ENCODE measurements around the gene CMYA5.

Gene CMYA5

DNA sequence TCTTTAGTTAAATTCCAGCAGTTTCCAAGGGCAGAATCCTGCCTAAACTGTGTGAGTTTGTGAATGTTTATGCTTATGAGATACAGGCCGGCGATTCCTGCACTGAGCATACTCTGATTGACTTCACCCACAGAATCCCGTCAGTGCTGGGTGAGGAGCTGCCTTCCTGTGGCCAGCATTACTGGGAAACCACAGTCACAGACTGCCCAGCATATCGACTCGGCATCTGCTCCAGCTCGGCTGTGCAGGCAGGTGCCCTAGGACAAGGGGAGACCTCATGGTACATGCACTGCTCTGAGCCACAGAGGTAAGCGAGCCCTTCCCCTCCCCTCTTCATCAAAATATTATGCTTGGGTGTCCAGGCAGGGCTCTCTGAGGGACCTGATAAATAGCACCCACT, 103.7 kb downstream of the CMYA5 start:
- in situ Hi-C loops (cut with MboI; ENCODE audit: low sequenced_read_pairs) = no loop called here

DNA sequence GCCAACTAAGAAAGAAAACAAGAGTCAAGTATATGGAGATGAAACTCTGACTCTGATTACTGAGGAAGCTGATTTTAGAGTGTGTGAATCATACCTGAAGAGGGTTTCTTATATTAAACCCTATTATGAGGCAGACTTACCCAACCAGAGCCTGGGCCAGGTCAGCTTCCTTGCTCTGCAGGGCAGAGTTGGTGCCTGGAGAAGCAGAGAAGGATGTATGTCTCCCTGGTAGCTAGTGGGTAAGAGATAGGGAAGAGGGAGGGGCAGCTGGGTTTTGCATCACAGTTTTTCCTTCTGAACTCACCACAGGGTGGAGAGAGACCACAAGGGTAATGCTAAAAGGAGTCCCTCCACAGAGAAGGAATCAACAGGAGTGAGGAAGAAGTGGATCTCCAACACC, 104.1 kb downstream of the CMYA5 start:
- in situ Hi-C loops (cut with MboI; ENCODE audit: low sequenced_read_pairs) = no loop called here

DNA sequence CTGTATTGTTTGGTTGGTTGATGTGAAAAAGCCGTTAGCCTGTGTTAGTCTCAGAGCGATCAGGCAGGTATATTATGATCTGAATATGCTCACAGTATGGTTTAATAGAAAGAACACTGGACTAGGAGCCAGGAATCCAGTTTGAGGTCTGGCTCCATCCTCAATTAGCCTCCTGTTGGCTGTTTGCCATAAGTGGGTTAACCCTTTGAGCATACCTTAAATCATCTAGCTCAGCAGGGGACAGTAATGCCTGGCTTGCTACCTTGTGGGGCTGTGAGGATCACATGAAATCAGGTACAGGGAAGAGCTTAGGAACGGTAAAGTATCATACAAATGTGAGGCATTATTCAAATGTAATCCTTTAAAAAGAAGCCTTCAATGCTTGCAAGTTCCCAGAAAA, 104.7 kb downstream of the CMYA5 start:
- in situ Hi-C loops (cut with MboI; ENCODE audit: low sequenced_read_pairs) = no loop called here

DNA sequence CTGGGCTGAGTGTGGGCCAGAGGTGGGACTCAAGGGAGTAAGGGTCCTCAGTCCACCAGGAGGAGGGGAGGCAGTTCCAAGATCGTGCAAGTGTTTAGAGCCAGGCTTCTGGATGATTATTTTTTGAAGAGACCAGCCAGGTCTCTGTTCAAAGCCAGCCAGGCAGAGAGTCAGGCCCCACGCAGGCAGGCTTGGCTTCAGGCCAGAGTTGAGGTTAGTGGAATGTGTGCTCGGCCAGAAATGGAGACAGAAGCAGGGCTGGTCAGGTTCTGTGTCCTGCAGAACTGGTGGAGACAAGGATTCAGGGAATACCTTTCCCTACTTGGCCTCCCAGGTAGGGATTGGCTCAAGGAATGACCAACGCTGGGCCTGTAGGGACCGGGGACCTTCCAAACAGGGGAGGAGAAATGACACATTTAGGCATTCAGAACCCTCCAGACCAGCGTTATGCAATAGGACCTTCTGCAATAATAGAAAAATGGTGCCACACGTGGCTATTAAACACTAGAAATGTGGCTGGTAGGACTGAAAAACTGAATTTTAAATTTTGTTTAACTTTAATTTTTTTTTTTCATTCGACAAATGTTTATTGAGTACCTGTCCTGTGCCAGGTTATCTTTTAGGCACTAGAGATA, 106.2 kb downstream of the CMYA5 start:
- in situ Hi-C loops (cut with MboI; ENCODE audit: low sequenced_read_pairs) = no loop called here

DNA sequence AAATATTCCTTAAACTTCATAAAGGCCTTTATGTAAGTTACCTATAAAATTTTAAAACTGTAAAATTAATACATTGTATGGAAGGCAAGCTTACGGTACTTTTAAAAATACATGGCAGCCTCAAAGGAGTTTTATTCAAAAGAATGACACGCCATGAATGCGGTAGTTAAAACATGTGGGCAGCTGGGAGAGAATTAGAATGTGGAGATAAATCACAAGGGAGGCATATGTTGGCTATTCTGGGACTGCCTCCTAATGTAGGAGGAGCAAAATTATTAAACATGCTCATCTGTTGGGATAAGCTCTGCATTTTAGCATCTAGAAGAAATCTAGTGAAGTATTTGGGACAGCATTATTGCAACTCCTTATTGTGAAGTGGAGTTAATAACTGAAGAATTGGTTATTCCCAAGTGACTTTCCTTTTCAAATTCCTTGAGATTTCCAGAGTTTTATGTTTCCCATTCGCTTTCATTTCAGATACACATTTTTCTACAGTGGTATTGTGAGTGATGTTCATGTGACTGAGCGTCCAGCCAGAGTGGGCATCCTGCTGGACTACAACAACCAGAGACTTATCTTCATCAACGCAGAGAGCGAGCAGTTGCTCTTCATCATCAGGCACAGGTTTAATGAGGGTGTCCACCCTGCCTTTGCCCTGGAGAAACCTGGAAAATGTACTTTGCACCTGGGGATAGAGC, 109.4 kb downstream of the CMYA5 start:
- in situ Hi-C loops (cut with MboI; ENCODE audit: low sequenced_read_pairs) = no loop called here

DNA sequence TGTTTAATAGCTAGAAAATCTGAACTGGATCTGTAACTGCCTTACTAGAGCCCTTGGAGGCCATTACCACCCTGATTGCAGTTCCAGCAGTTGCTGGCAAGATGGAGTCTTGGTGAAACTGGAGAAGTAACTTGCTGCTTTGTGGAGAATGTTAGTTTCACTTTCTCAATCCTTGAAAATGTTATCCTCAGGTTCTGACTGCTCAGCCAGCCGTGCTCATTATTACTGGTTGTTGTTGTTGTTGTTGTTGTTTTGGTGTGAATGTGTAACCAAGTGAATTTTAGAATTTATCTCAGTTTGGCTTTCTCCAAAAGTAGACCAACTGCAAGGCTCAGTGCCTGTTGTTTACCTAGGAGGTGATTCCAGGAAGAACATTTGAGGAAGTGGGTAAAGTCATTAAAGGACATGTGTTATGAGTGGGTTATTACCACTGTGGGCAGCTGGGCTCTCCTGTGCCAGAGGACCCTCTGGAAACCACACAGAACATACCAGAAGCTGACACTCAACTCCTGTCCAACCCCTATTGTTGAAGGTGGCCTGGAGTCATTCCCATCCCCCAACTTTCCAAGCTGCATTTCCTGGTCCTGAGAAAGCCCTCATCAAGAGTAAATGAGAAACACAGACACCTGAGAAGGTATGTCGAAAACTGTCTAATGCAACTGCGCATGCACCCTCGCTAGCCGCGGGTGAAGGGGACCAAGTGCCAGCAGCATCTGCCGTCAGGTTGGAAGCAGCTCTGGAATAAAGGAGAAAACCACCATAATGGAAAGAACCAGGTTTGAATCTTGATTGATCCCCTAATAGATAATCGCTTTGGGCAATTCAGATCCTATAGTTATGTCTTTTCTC, 111.6 kb downstream of the CMYA5 start:
- in situ Hi-C loops (cut with MboI; ENCODE audit: low sequenced_read_pairs) = no loop called here

DNA sequence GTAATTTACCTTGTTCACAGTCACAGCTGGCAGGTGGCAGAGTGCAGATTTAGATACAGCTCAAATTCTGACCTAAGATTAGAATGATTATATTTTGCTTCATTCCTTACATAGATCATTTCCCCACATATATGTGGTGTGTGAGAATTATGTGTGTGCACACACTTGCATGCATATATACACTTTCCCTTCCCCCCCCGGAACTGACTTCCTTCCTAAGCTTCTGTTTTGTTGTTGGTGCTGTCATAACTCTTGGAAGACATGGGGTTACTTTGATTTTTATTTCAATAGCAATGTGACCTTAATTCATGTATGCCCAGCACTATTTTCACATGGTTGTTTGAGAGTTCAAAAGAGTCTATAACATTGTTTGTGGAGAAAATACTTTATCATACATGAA, 112.8 kb downstream of the CMYA5 start:
- in situ Hi-C loops (cut with MboI; ENCODE audit: low sequenced_read_pairs) = no loop called here

DNA sequence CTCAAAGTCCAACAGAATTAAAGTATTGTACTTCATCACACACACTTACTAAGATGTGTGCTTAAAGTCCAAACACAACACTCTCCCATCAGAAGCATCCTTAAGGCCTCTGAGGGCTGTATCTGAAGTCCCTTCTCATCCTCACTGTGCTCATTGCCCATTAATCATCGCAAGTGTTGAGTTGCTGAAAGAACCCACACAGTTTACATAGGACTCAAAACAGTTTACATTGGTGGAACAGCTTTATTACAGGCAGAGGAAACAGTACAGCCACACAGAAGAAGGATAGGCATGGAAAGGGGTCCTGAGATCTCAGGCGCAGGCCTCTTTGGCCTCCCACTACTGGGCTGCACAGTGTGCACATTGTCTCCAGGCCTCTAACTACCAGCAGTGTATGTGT, 113.4 kb downstream of the CMYA5 start:
- in situ Hi-C loops (cut with MboI; ENCODE audit: low sequenced_read_pairs) = no loop called here

DNA sequence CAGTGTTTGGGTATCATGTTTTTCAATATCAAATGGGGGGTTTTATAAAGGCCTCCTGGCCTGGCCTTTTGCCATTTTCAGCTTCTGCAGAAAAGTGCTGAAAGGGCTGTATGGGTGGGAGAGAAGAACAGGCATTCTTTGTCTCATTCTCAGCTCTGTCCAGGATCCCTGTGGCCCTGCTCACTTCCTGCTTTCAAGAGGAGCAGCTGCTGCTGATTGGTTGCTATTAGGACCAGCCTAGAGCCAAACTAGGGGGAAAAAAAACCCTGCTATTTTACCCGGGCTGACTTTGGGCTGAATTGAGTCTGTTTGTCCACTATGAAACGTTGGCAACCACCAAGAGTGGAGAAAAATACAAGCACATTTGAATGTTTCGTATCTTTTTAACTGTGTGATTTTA, 117.1 kb downstream of the CMYA5 start:
- in situ Hi-C loops (cut with MboI; ENCODE audit: low sequenced_read_pairs) = no loop called here

DNA sequence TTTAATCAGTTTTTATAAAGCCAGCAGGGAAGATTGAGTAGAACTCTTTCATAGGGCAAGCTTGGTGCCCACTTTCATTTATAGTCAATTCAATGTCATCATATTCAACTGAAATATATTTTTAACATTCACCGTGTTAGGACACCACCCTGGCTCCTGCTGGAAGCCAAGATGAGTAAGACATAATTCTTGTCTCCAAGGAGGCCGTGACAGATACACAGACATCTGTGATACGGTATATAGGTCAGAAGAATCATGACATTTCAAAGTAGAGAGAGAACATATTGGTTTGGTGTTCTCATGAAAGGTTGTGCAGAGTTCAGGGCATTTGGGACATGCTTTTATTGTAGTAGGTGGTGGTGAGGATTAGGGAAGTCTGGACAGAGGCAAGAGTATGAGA, 120.1 kb downstream of the CMYA5 start:
- in situ Hi-C loops (cut with MboI; ENCODE audit: low sequenced_read_pairs) = no loop called here

DNA sequence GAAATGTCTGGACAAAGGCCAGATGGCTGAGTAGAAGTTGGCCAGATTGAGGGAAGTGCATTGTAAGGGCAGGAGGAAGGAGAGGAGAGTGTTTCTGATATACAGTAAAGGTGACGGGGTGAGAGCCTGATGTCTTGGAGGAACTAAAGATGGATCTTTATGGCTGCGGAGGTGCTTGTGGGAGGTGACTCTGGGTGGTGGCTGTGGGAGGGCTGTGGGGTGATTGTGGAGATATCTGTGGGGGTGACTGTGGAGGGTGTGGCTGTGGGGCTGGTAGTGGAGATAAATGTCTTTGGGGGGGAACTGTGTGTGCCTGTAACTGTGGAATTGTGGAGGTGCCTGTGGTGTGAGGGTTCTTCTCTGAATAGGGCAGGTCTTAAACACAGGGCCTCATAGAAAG, 121.4 kb downstream of the CMYA5 start:
- in situ Hi-C loops (cut with MboI; ENCODE audit: low sequenced_read_pairs) = no loop called here

DNA sequence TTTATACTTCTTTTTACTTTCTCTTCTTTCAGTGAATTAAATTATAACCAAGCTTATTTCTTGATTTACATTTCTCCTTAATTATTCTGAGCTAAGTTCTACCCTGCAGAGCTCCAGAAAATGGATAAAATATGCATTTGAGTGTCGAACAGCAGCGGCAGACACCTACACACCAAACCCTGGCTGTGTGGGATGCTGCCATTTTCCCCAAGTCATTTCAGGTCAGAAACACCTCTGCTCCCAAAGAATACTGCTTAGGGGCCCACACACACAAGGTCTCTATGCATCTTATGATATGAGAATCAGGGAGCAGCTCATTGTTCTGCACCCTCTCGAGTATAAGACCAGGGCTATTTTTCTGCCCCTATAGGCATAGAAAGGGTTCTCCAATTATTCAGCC, 122.3 kb downstream of the CMYA5 start:
- in situ Hi-C loops (cut with MboI; ENCODE audit: low sequenced_read_pairs) = no loop called here

DNA sequence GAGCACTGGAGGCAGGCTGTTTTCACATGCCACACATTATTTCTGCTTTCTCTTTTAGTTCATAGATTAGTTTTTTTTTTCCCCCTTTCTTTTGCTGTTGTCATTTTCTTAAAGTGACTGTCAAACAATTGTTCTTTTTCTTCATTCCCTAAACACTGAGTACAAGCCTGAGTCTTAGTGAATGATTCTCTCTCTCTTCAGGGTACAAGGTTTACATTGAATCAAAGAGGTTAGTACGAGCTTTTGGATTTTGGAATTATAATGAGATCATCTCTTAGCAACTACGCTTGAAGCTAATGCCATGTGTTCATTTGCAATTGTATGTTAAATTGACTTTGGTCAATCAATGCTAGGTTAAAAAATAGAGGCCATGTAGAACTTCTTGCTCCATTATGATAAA, 125.1 kb downstream of the CMYA5 start:
- in situ Hi-C loops (cut with MboI; ENCODE audit: low sequenced_read_pairs) = no loop called here

DNA sequence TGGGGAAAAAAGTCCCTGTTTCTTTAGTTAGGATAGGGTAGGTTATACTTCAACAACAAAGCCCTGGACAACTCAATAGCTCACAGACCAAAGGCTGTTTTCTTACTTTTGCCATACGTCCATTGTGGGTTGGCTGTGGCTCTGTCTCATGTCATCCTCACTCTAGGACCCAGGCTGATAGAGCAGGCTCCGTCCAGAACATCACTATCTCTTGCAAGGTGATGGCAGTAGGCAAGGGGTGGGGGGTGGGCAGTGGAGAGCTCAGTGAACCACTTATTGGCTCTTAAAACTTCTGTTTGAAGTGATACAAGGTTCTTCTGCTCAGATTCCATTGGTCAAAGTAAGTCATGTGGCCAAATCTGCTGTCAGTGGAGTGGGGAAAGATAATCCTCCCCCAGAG, 126.4 kb downstream of the CMYA5 start:
- in situ Hi-C loops (cut with MboI; ENCODE audit: low sequenced_read_pairs) = no loop called here

DNA sequence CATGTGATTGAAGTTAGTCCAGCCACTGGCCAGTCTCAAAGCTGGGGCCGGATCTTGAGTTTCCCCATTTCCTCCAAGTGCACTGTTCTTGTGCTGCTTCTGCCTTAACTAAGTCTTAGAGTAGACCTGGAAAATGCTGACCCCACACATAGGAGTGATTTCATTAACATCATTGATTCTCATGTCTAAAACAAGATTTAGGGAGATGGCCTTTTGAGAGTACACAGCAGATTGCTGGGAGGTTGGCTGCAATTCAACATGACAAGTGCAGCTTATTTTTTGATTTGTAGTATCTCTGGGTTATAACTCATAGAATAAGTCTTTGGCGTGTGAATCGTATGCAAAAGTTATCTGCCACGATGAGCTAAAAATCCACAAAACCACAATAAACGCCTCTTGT, 131.0 kb downstream of the CMYA5 start:
- in situ Hi-C loops (cut with MboI; ENCODE audit: low sequenced_read_pairs) = no loop called here

DNA sequence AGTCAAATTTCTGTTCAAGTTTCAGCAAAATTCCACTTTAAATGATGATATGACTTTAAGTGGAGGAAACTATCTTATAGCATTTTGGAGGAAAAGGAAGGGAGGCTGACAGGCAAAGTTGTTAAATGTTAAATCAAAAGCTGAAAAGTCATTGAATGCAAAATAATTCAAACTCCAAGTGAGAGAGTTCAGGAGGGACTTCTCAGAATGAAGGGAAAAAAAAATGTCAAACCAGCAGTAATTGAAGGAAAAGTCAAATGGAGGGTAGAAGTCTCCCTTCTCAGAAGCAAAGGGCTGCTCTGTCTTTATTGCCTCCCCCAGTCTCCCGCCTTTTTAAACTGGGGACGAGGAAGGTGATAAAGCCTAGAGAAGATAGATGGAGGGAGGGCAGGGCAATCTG, 134.8 kb downstream of the CMYA5 start:
- in situ Hi-C loops (cut with MboI; ENCODE audit: low sequenced_read_pairs) = no loop called here

DNA sequence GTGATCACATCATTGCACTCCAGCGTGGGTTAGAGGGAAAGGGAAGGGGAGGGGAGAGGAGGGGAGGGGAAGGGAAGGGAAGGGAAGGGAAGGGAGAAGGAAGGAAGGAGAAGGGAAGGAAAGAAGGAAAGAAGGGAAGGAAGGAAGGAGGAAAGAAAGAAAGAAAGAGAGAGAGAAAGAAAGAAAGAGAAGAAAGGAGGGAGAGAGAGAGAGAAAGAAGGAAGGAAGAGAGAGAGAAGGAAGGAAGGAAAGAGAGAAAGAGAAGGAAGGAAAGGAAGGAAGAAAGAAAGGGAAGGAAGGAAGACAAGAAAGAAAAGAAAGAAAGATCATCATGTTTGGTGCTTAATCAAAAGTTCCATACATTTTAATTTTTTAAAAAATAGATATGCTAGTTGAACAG, 136.2 kb downstream of the CMYA5 start:
- in situ Hi-C loops (cut with MboI; ENCODE audit: low sequenced_read_pairs) = no loop called here

DNA sequence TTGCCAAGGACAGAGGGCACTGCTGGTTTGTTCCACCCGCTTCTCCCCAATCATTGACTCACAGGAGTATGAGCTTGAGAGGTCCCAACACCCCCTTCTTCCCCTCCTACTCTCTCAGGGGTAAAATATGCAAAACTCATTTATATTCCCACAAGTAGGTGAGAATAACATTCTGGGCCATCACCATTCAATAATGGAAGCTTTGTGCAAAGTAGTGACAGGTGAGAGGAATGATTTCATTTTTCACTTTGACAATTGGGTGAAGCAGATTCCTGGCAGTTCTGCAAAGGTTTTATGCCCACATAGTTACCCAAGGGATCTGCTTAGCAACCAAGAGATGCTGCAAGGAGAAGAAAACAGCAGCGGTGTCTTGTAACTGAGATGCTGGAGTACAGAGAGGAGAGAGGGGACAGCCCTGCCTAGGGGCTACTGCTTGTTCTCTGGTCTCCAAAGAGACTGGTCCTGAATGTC, 137.6 kb downstream of the CMYA5 start:
- in situ Hi-C loops (cut with MboI; ENCODE audit: low sequenced_read_pairs) = no loop called here

DNA sequence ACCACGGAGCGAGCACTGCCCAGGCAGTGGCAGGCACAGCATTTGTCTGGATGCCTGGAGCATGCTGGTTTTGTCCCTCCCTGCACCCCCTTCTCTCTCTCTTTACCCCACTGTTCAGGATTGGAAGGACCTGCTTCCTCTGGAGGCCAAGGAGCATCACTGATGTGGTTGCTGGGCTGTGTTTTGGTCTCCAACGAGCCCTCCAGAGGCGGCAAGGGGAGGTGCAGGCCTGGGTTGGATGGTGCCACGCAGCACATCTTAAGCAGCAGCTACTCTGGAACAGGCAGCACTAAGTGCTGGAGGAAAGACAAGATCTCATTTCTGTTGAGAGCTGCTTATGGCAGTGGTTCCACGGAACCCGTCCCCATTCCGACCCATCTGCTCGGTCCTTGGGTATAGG, 139.6 kb downstream of the CMYA5 start:
- in situ Hi-C loops (cut with MboI; ENCODE audit: low sequenced_read_pairs) = no loop called here

DNA sequence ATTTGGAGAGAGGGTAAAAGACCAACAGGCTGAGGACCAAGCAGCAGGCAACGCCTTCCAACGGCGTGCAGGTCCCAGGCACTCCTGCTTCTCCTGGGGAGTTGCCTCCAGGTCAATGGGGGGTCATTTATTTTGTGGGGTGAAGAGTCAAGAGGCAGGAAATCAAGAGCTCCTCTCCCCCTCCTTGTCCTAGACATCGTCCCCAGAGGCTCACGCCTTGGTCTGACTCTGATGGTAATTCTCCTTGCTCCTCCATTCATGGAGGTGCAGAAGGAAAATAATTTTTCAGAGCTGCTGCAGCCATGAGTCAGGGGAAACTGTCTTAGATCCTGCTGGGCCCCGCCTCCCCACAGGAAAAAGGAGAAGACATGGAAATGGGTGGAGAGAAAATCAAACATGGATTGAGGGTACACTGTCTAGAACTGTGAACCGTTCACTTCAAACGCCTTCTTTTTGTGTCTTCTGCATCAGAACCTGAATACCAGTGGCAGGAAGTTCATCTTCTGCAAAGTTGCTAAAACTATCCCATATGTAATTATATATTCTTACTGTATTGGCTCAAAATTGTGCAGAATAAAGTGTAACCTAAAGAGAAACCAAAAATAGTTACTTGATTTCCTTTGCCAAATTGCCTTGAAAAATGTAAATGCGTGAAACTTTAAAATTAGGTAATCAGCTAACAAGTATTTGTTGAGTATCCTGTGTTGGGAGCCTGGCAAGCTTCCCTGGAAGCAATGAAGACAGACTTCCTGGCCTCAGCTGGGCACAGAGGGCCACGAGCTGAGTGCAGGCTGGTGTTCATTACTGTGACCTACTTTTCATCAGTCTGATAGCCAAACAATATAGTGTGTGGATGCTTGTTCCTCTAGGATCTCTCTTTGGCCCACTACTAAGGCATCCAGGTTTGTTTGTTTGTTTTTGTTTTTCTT, 142.0 kb downstream of the CMYA5 start:
- in situ Hi-C loops (cut with MboI; ENCODE audit: low sequenced_read_pairs) = no loop called here

DNA sequence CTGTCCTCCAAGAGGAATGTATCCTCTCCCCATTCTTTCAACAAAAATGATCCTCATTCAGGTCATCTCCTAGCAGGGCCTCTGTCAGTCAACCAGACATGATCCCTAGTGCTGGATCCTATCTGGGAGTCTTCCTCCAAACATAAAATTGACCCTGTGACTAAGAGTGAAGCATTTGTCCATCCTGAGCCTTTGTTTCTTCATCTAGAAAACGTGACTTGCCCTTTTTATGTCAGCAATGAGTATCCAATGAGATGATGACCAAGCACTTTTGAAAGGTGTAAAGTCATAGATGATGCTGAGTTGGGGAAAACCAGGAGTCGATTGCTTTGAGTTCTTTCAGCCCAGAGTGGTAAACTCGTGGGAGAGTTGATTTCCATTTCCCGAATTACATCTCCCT, 143.3 kb downstream of the CMYA5 start:
- in situ Hi-C loops (cut with MboI; ENCODE audit: low sequenced_read_pairs) = no loop called here
